HepG2 (cell line): ENCODE measurements around the gene CBLC. TPM values are rescaled to one million over a fixed set of nuclear protein-coding genes. Genes with fewer than 3 reads are reported as not detected.
A peak's percentile ranks its signal among the peaks of the same experiment; 100 is the strongest.

Experiments used
- ATF1 ChIP-seq: IDR thresholded peaks from 2 replicates; pipeline ENCODE4 v1.6.1; 2016; ENCODE audit warnings: mild to moderate bottlenecking, control low read depth
- DNMT3B ChIP-seq: conservative IDR thresholded peaks from 2 replicates; pipeline ENCODE4 v1.6.1; 2016; ENCODE audit warnings: missing biosample characterization, control low read depth
- FOSL2 ChIP-seq: sonication (generic); formaldehyde crosslinking; IDR thresholded peaks from 2 replicates; pipeline ENCODE4 v1.4.0; 2020; ENCODE audit warnings: missing genetic modification reagents
- FOXO1 ChIP-seq: sonication (generic); formaldehyde crosslinking; IDR thresholded peaks from 2 replicates; pipeline ENCODE4 v1.4.0; 2020; ENCODE audit warnings: missing genetic modification reagents
- HNF4G ChIP-seq, 2 experiments: sonication (generic) in 1 of 2; formaldehyde crosslinking in 1 of 2; IDR thresholded peaks; 2 replicates each; pipeline versions ENCODE4 v1.4.0 to v1.6.1; 2011 to 2020; ENCODE audit warnings: borderline replicate concordance in 2 of 2, low read depth in 2 of 2, mild to moderate bottlenecking in 2 of 2, low read length in 1 of 2, missing genetic modification reagents in 1 of 2, moderate library complexity in 1 of 2
- KDM3A ChIP-seq: IDR thresholded peaks from 2 replicates; pipeline ENCODE4 v1.6.1; 2018; ENCODE audit warnings: low read depth, missing compliant biosample characterization
- KDM5B ChIP-seq: sonication (generic); formaldehyde crosslinking; IDR thresholded peaks from 2 replicates; pipeline ENCODE4 v1.4.0; 2020; ENCODE audit warnings: missing genetic modification reagents, mild to moderate bottlenecking, borderline replicate concordance
- KMT2B ChIP-seq: IDR thresholded peaks from 2 replicates; pipeline ENCODE4 v1.6.1; 2016; ENCODE audit warnings: missing genetic modification reagents, missing compliant biosample characterization
- POGZ ChIP-seq: sonication (generic); formaldehyde crosslinking; IDR thresholded peaks from 2 replicates; pipeline ENCODE4 v1.4.0; 2020; ENCODE audit warnings: mild to moderate bottlenecking, missing genetic modification reagents
- REL ChIP-seq: sonication (generic); formaldehyde crosslinking; conservative IDR thresholded peaks from 2 replicates; pipeline ENCODE4 v1.8.0; 2022; ENCODE audit warnings: mild to moderate bottlenecking, missing genetic modification reagents, moderate library complexity
- RFXAP ChIP-seq: sonication (generic); formaldehyde crosslinking; IDR thresholded peaks from 2 replicates; pipeline ENCODE4 v1.4.0; 2020; ENCODE audit warnings: missing genetic modification reagents, borderline replicate concordance
- STAG1 ChIP-seq: sonication (generic); formaldehyde crosslinking; IDR thresholded peaks from 2 replicates; pipeline ENCODE4 v1.4.0; 2020; ENCODE audit warnings: missing genetic modification reagents
- TAF1 ChIP-seq: sonication (generic); formaldehyde crosslinking; IDR thresholded peaks from 2 replicates; pipeline ENCODE4 v1.4.0; 2020; ENCODE audit warnings: missing genetic modification reagents
- TEAD2 ChIP-seq: sonication (generic); formaldehyde crosslinking; IDR thresholded peaks from 2 replicates; pipeline ENCODE4 v1.9.0; 2021; ENCODE audit warnings: missing genetic modification reagents
- XRCC5 ChIP-seq: fragments of 200-400 bp; formaldehyde crosslinking; optimal IDR thresholded peaks from 2 replicates; pipeline ENCODE3; 2017; ENCODE audit warnings: mild to moderate bottlenecking, low read length
- ZBTB44 ChIP-seq: sonication (generic); formaldehyde crosslinking; IDR thresholded peaks from 2 replicates; pipeline ENCODE4 v1.4.0; 2020; ENCODE audit warnings: missing genetic modification reagents
- ZBTB7B ChIP-seq: sonication (generic); formaldehyde crosslinking; IDR thresholded peaks from 2 replicates; pipeline ENCODE4 v1.4.0; 2020; ENCODE audit warnings: missing genetic modification reagents
- ZEB1 ChIP-seq: IDR thresholded peaks from 2 replicates; pipeline ENCODE4 v1.6.1; 2012; ENCODE audit warnings: mild to moderate bottlenecking, low read depth, inconsistent platforms; ENCODE audit not compliant: insufficient replicate concordance
- ZNF160 ChIP-seq: sonication (generic); formaldehyde crosslinking; IDR thresholded peaks from 2 replicates; pipeline ENCODE4 v1.8.0; 2022; ENCODE audit warnings: mild to moderate bottlenecking, inconsistent platforms, missing genetic modification reagents
- ZNF235 ChIP-seq: sonication (generic); formaldehyde crosslinking; IDR thresholded peaks from 2 replicates; pipeline ENCODE4 v1.8.1; 2023; ENCODE audit warnings: mild to moderate bottlenecking, missing genetic modification reagents, borderline replicate concordance
- ZNF263 ChIP-seq: sonication (generic); formaldehyde crosslinking; IDR thresholded peaks from 2 replicates; pipeline ENCODE4 v1.4.0; 2020; ENCODE audit warnings: missing genetic modification reagents
- ZNF350 ChIP-seq: sonication (generic); formaldehyde crosslinking; IDR thresholded peaks from 2 replicates; pipeline ENCODE4 v1.4.0; 2020; ENCODE audit warnings: mild to moderate bottlenecking, low read depth, missing genetic modification reagents, borderline replicate concordance
- ZNF577 ChIP-seq: sonication (generic); formaldehyde crosslinking; IDR thresholded peaks from 2 replicates; pipeline ENCODE4 v1.4.0; 2020; ENCODE audit warnings: mild to moderate bottlenecking, low read depth, missing genetic modification reagents, borderline replicate concordance
- ZNF709 ChIP-seq: sonication (generic); formaldehyde crosslinking; IDR thresholded peaks from 2 replicates; pipeline ENCODE4 v1.5.0; 2020; ENCODE audit warnings: mild to moderate bottlenecking, missing genetic modification reagents
- ZNF746 ChIP-seq: sonication (generic); formaldehyde crosslinking; IDR thresholded peaks from 2 replicates; pipeline ENCODE4 v1.8.0; 2022; ENCODE audit warnings: mild to moderate bottlenecking, missing genetic modification reagents
- ZNF792 ChIP-seq: IDR thresholded peaks from 2 replicates; pipeline ENCODE4 v1.6.1; 2016
- ZNF839 ChIP-seq: sonication (generic); formaldehyde crosslinking; IDR thresholded peaks from 2 replicates; pipeline ENCODE4 v1.4.0; 2020; ENCODE audit warnings: missing genetic modification reagents, mild to moderate bottlenecking, borderline replicate concordance
- polyA plus RNA-seq, 8 experiments: library from polyadenylated mRNA; depleted of rRNA in 3 of 8; stranded (reverse) in 7 of 8; unstranded in 1 of 8; fragments of >200 nt; fragmentation: Illumina TruSeq in 4 of 8; extraction: Trizol in 4 of 8; gene quantifications; 2 replicates each; pipeline versions ENCODE4 v1.2.1 to v1.2.3, GENCODE V29; 2011 to 2016; ENCODE audit warnings: low read depth in 4 of 8, missing spikeins in 1 of 8, mixed read lengths in 1 of 8; ENCODE audit not compliant: insufficient read depth in 1 of 8
- total RNA-seq, 5 experiments: library from RNA; depleted of rRNA; stranded (reverse); fragments of >200 nt; fragmentation: Illumina TruSeq; extraction: Trizol; gene quantifications; 2 replicates each; pipeline ENCODE4 v1.2.3, GENCODE V29; 2016; ENCODE audit warnings: low read depth in 1 of 5
- TF ChIP-seq, protein P1 (sequence below): sonication (generic); formaldehyde crosslinking; IDR thresholded peaks from 2 replicates; pipeline ENCODE4 v1.4.0; 2020; ENCODE audit warnings: missing genetic modification reagents, low read depth, mild to moderate bottlenecking, borderline replicate concordance

Gene CBLC
- total and polyA plus RNA-seq, 2 of the 13 experiments (the other 11 are each of a cell fraction or from before 2014, with no cell fraction given): 1.8 to 2.6 TPM

- TF ChIP-seq ZNF746 (CRISPR knock-in tag): peak; percentile 49; the same call in 1 of the 2 replicates
- TF ChIP-seq ZBTB7B (CRISPR knock-in tag): peak; percentile 69; the same call in 1 of the 2 replicates
- 0 out of 2 replicates have a peak, but pooled peaks have one; percentile 20 for TF ChIP-seq KMT2B (CRISPR knock-in tag)
- 0 out of 2 replicates have a peak, but pooled peaks have one; percentile 26 for TF ChIP-seq FOSL2 (CRISPR knock-in tag)
- peak; percentile 38 for TF ChIP-seq ZEB1
- TF ChIP-seq DNMT3B (CRISPR knock-in tag): no peak
- TF ChIP-seq REL (CRISPR knock-in tag): no peak
- TF ChIP-seq ZNF350 (CRISPR knock-in tag): peak; percentile 51
- TF ChIP-seq ATF1 (CRISPR knock-in tag): no peak
- peak; percentile 69; the same call in 1 of the 2 replicates for TF ChIP-seq HNF4G (IDR thresholded peaks at IDR 0.05; ENCODE audit: borderline replicate concordance, low read depth, low read length)
- 0 out of 2 replicates have a peak, but pooled peaks have one; percentile 25 for TF ChIP-seq HNF4G (CRISPR knock-in tag; IDR thresholded peaks at IDR 0.05; ENCODE audit: borderline replicate concordance, low read depth)
- TF ChIP-seq, protein P1, sequence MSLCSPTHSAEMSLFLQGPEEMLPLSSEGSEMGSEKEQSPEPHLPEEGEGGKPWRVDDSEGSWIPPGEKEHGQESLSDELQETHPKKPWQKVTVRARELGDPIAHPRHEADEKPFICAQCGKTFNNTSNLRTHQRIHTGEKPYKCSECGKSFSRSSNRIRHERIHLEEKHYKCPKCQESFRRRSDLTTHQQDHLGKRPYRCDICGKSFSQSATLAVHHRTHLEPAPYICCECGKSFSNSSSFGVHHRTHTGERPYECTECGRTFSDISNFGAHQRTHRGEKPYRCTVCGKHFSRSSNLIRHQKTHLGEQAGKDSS (CRISPR knock-in tag): peak; percentile 90
- no peak for TF ChIP-seq TEAD2 (CRISPR knock-in tag)
- peak; percentile 75 for TF ChIP-seq STAG1 (CRISPR knock-in tag)
- no peak for TF ChIP-seq ZNF709
- peak; percentile 60; the same call in 1 of the 2 replicates for TF ChIP-seq FOXO1 (CRISPR knock-in tag)
- TF ChIP-seq RFXAP: no peak; the same call in 1 of the 2 replicates
- TF ChIP-seq ZNF263 (CRISPR knock-in tag): peak; percentile 95
- no peak for TF ChIP-seq ZNF160 (CRISPR knock-in tag)
- no peak for TF ChIP-seq KDM3A
- TF ChIP-seq TAF1 (CRISPR knock-in tag): 0 out of 2 replicates have a peak, but pooled peaks have one; percentile 5
- no peak for TF ChIP-seq ZNF235 (CRISPR knock-in tag)
- no peak for TF ChIP-seq ZNF577 (CRISPR knock-in tag)
- TF ChIP-seq ZBTB44 (CRISPR knock-in tag): no peak
- peak; percentile 59; the same call in 1 of the 2 replicates for TF ChIP-seq ZNF792 (CRISPR knock-in tag)
- no peak for TF ChIP-seq ZNF839 (CRISPR knock-in tag)
- TF ChIP-seq KDM5B (CRISPR knock-in tag): peak; percentile 53; the same call in 1 of the 2 replicates
- TF ChIP-seq POGZ (CRISPR knock-in tag): peak; percentile 26; the same call in 1 of the 2 replicates
- peak; percentile 82 for TF ChIP-seq XRCC5
Measured at GRCh38 chr19:44800461-44800860, 22.8 kb downstream of the CBLC start (continued).
